Mammary epithelial cell (primary cell): ENCODE results near the gene MYO5A.

Experiments
- CTCF ChIP-seq, 2 donors: IDR thresholded peaks in 1 of 2; conservative IDR thresholded peaks in 1 of 2; 2 replicates each; pipeline ENCODE4 v1.5.1; 2011 to 2012; ENCODE audit warnings: inconsistent platforms in 2 of 2, low read length in 2 of 2, mild to moderate bottlenecking in 2 of 2, control low read depth in 1 of 2, low read depth in 1 of 2; ENCODE audit not compliant: insufficient read depth in 1 of 2; ENCODE audit errors: extremely low read depth in 1 of 2
- EZH2 ChIP-seq: IDR thresholded peaks from 2 replicates; pipeline ENCODE4 v1.6.1; 2012; ENCODE audit warnings: low read length, inconsistent platforms, borderline replicate concordance

- TF ChIP-seq CTCF (conservative IDR thresholded peaks at IDR 0.05 in 1 of 2, IDR thresholded peaks at IDR 0.05 in 1 of 2; ENCODE audit: extremely low read depth in 1 of 2, insufficient read depth in 1 of 2, low read depth in 1 of 2, low read length in 2 of 2): no peak
- no peak for TF ChIP-seq EZH2
Measured at GRCh38 chr15:52421029-52421428, 107.7 kb downstream of the MYO5A start.
